HL-60 (cell line): ENCODE data around the gene UQCRQ.

Experiments
- DNase-seq, 2 experiments: peaks; one replicate each; pipeline ENCODE4 v3.0.0-alpha.2; 2010 to 2020; ENCODE audit warnings: low read depth in 1 of 2, low spot score in 1 of 2
- H3K27ac ChIP-seq: fragments of 250-450 bp; sonication (Bioruptor Pico); replicated peaks from 2 replicates; pipeline ENCODE4 v1.5.1; 2020; ENCODE audit warnings: mild to moderate bottlenecking, moderate library complexity
- H3K27me3 ChIP-seq: fragments of 250-450 bp; sonication (Bioruptor Pico); 2 replicates; pipeline ENCODE4 v1.5.1; 2021; ENCODE audit warnings: mild to moderate bottlenecking, moderate library complexity; ENCODE audit not compliant: insufficient read depth, poor library complexity, severe bottlenecking
- H3K4me3 ChIP-seq: replicated peaks from 2 replicates; pipeline ENCODE4 v1.5.1; 2011; ENCODE audit warnings: mild to moderate bottlenecking, control low read depth, low read length; ENCODE audit not compliant: insufficient read depth
- GABPA ChIP-seq: IDR thresholded peaks from 2 replicates; pipeline ENCODE4 v1.6.1; 2012; ENCODE audit warnings: low read depth
- POLR2AphosphoS5 ChIP-seq: IDR thresholded peaks from 2 replicates; pipeline ENCODE4 v1.6.1; 2012; ENCODE audit warnings: low read depth
- SPI1 ChIP-seq: IDR thresholded peaks from 2 replicates; pipeline ENCODE4 v1.6.1; 2012; ENCODE audit warnings: low read depth, mild to moderate bottlenecking, borderline replicate concordance
- TF ChIP-seq, protein P1 (sequence below): IDR thresholded peaks from 2 replicates; pipeline ENCODE4 v1.6.1; 2012; ENCODE audit warnings: low read depth; ENCODE audit not compliant: insufficient replicate concordance
- TF ChIP-seq, protein P2 (sequence below): IDR thresholded peaks from one replicate; pipeline ENCODE4 v1.5.1; 2011; ENCODE audit warnings: low read length, control low read depth, inconsistent platforms; ENCODE audit not compliant: insufficient read depth

Gene UQCRQ

DNA sequence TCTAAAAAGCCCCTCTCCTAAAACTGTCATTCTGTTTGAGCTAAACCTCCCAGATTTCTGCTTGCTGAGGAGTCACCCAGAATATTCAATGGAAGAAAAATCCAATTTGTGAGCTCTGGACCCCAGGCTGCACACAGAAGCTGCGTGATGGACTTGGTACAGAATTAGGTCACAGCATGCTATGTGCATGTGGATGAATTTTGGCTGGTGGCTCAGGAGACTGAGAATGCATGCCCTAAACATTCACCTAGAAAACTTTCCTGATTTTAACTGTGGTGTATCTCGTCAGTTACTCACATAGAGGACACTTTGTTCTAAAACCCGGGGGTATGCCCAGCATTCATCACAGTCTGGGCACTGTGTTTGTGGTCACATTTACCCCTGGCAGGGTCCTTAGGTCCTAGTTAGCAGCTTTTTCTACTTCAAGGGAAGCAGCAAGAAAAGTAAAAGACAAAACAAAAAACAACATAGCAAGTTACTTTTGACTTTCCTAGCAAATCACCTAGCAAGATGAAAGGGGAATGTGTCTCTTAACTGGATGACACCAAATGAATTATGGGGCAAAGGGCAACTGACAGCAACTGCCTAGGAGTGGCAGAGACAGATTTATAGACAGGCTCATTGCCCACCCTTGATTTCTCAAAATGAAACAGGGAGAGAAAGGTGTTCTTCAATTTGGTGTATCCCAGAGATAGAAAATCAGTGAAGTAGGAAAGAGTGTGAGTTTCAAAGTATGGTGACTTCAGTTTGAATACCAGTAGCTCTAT, 27.7 kb upstream of the UQCRQ start:
- H3K4me3 ChIP-seq = no peak overlapping the region
- no peak for TF ChIP-seq SPI1
- TF ChIP-seq POLR2AphosphoS5 = no peak
- TF ChIP-seq GABPA = no peak
- TF ChIP-seq, protein P1, sequence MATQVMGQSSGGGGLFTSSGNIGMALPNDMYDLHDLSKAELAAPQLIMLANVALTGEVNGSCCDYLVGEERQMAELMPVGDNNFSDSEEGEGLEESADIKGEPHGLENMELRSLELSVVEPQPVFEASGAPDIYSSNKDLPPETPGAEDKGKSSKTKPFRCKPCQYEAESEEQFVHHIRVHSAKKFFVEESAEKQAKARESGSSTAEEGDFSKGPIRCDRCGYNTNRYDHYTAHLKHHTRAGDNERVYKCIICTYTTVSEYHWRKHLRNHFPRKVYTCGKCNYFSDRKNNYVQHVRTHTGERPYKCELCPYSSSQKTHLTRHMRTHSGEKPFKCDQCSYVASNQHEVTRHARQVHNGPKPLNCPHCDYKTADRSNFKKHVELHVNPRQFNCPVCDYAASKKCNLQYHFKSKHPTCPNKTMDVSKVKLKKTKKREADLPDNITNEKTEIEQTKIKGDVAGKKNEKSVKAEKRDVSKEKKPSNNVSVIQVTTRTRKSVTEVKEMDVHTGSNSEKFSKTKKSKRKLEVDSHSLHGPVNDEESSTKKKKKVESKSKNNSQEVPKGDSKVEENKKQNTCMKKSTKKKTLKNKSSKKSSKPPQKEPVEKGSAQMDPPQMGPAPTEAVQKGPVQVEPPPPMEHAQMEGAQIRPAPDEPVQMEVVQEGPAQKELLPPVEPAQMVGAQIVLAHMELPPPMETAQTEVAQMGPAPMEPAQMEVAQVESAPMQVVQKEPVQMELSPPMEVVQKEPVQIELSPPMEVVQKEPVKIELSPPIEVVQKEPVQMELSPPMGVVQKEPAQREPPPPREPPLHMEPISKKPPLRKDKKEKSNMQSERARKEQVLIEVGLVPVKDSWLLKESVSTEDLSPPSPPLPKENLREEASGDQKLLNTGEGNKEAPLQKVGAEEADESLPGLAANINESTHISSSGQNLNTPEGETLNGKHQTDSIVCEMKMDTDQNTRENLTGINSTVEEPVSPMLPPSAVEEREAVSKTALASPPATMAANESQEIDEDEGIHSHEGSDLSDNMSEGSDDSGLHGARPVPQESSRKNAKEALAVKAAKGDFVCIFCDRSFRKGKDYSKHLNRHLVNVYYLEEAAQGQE = no peak
- TF ChIP-seq, protein P2, sequence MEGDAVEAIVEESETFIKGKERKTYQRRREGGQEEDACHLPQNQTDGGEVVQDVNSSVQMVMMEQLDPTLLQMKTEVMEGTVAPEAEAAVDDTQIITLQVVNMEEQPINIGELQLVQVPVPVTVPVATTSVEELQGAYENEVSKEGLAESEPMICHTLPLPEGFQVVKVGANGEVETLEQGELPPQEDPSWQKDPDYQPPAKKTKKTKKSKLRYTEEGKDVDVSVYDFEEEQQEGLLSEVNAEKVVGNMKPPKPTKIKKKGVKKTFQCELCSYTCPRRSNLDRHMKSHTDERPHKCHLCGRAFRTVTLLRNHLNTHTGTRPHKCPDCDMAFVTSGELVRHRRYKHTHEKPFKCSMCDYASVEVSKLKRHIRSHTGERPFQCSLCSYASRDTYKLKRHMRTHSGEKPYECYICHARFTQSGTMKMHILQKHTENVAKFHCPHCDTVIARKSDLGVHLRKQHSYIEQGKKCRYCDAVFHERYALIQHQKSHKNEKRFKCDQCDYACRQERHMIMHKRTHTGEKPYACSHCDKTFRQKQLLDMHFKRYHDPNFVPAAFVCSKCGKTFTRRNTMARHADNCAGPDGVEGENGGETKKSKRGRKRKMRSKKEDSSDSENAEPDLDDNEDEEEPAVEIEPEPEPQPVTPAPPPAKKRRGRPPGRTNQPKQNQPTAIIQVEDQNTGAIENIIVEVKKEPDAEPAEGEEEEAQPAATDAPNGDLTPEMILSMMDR = no peak
- H3K27ac ChIP-seq = no peak overlapping the region
- H3K27me3 ChIP-seq = no peaks in the 10 kb centered on the region
- DNase-seq = no peak

DNA sequence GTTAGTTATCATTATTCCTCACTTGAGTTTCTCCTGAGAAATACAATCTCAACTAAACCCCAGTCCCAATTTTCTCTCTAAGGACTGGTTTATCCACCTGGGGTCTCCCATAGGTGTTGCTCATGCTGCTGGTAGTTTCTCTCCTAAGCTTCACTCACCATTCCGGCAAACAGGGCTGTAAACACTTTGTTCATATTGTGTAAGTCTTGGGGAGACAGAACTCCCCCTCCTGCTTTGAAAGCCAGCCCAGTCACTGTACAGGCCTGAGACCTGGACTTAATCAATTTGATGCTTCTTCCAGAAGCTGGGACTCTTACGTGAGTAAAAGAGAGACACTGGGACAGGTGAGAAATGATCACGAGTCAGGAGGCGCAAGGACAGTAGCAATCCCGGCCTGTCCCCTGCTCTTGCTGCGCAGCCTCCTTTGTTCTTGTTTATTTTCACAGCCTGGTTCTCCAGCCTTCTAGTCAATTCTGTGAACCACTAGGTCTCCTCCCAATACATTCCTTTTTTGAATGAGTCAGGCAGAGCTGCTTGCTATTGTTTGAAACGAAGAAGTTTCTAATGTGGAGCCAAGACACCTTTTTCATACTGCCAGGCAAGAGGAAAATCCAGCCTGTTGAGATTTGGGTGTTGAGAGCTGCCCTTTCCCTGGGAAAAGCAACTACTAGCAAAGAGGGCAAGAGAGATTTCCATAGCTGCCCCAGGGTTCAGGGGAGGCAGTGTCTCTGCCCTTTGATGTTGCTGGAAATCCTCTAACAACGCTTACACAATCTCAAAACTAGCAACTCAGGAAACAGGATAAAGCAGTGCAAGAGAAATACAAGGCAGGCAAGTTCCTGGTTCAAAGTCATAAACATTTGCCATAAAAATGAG, 26.8 kb upstream of the UQCRQ start:
- no peak for TF ChIP-seq POLR2AphosphoS5
- TF ChIP-seq, protein P2 = no peak
- no peak for TF ChIP-seq SPI1
- TF ChIP-seq, protein P1 = no peak
- no peak for TF ChIP-seq GABPA
- no peaks in the 10 kb centered on the region for H3K27me3 ChIP-seq
- no peak overlapping the region for H3K4me3 ChIP-seq
- H3K27ac ChIP-seq = no peak overlapping the region
- DNase-seq = no peak

DNA sequence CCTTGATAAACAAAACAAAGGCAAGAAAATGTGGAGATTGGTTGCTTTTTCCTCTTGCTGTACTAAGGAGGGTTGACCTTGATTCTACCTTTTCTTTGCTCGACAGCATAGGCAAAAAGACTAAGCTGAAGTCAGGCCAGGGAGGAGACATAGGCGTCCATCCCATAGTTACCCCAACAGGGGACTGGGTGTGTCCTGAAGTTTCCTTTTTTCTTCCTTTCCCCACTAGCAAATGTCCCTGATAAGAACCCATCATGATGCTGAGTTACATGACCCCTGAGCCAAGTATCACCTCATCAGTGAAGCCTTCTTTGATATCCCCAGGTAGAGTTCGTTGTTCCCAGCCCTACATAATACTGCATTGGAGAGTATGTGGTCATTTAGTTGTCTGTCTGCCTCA, 26.1 kb upstream of the UQCRQ start:
- no peaks in the 10 kb centered on the region for H3K27me3 ChIP-seq
- no peak for DNase-seq
- H3K4me3 ChIP-seq = no peak overlapping the region
- no peak overlapping the region for H3K27ac ChIP-seq
- TF ChIP-seq SPI1 = no peak
- TF ChIP-seq, protein P2 = no peak
- TF ChIP-seq POLR2AphosphoS5 = no peak
- TF ChIP-seq, protein P1 = no peak
- TF ChIP-seq GABPA = no peak
